ENCODE results near the gene PHLPP1. TPM values are rescaled to one million over a fixed set of nuclear protein-coding genes. Genes with fewer than 3 reads are reported as not detected.

PHLPP1 gene
- total and polyA plus RNA-seq, 4 experiments from 2014 or later, result 0.36 to 7.8 (median 6.3) TPM; not detected in 1

DNA sequence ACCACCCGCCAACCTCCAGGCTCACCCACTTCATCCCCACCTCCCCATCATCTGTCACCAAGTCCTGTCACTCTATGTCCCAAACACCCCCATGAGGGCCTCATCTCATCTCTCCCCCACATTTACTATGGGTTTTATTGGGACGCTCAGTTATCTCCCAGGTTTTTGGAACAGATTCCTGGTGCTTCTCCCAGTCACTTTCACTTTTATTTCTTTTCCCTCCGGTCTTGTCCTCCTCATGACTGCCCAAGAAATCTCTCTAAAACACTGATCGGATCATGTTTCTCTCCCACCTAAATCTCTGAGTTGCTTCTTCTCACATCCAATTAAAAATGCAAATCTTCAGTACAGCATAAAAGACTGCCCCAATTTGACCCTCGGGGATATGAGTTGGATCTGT is 273.1 kb downstream of the PHLPP1 start:
- DNase-seq, result no peak
- Histone ChIP-seq H3K27me3 (ENCODE audit: insufficient read depth, low read length) (no peaks in the 10 kb centered on the region), H3K9me3 (ENCODE audit: control insufficient read depth in 1 of 2, low read length in 2 of 2) (no peaks in the 10 kb centered on the region), H3K27ac (ENCODE audit: low read depth, low read length) (no peak overlapping the region), H3K4me1 (ENCODE audit: insufficient read depth, low read length) (no peaks in the 10 kb centered on the region), H3K4me3 (ENCODE audit: low read length in 2 of 2) (no peak overlapping the region), H3K36me3 (ENCODE audit: insufficient read depth, low read length) (no peaks in the 10 kb centered on the region)
- Mint-ChIP-seq H3K27me3 (peaks cover 3 to 9% of the 10 kb centered on the region in 2 donors), H3K4me1 (no peaks in the 10 kb centered on the region), H3K9me3 (no peaks in the 10 kb centered on the region), H3K36me3 (no peaks in the 10 kb centered on the region), H3K4me3 (no peak overlapping the region), H3K27ac (peak overlapping the region in 1 of 7 donors; percentile 12)
- intact Hi-C loops (cut with micrococcal nuclease), result no loop called here
- CTCF ChIA-PET (ENCODE audit: partially characterized antibody), result no interaction called here
- POLR2A ChIA-PET (ENCODE audit: partially characterized antibody), result no interaction called here

- no peaks in the 10 kb centered on the region for H3K36me3 Mint-ChIP-seq
- POLR2A ChIA-PET (ENCODE audit: partially characterized antibody), result no interaction called here
- H3K27me3 Mint-ChIP-seq, result peaks cover 8 to 9% of the 10 kb centered on the region in 2 donors
- CTCF ChIA-PET (ENCODE audit: partially characterized antibody), result no interaction called here
- no peak for DNase-seq
- no peaks in the 10 kb centered on the region for H3K27me3 ChIP-seq (ENCODE audit: insufficient read depth, low read length)
- intact Hi-C loops (cut with micrococcal nuclease), result no loop called here
- H3K9me3 Mint-ChIP-seq, result no peaks in the 10 kb centered on the region
- no peaks in the 10 kb centered on the region for H3K9me3 ChIP-seq (ENCODE audit: control insufficient read depth in 1 of 2, low read length in 2 of 2)
- H3K36me3 ChIP-seq (ENCODE audit: insufficient read depth, low read length), result no peaks in the 10 kb centered on the region
- peak overlapping the region in 1 of 7 donors; percentile 31 for H3K27ac Mint-ChIP-seq
- H3K27ac ChIP-seq (ENCODE audit: low read depth, low read length), result no peak overlapping the region
- H3K4me3 Mint-ChIP-seq, result no peak overlapping the region
- no peaks in the 10 kb centered on the region for H3K4me1 ChIP-seq (ENCODE audit: insufficient read depth, low read length)
- H3K4me3 ChIP-seq (ENCODE audit: low read length in 2 of 2), result no peak overlapping the region
- no peaks in the 10 kb centered on the region for H3K4me1 Mint-ChIP-seq
Measured at GRCh38 chr18:62989195-62989594, 273.9 kb downstream of the PHLPP1 start.

GRCh38 chr18:62990653-62991052 is 275.3 kb downstream of the PHLPP1 start:
- Histone ChIP-seq H3K27ac (ENCODE audit: low read depth, low read length) (no peak overlapping the region), H3K9me3 (ENCODE audit: control insufficient read depth in 1 of 2, low read length in 2 of 2) (no peaks in the 10 kb centered on the region), H3K27me3 (ENCODE audit: insufficient read depth, low read length) (no peaks in the 10 kb centered on the region), H3K4me1 (ENCODE audit: insufficient read depth, low read length) (no peaks in the 10 kb centered on the region), H3K36me3 (ENCODE audit: insufficient read depth, low read length) (no peaks in the 10 kb centered on the region), H3K4me3 (ENCODE audit: low read length in 2 of 2) (no peak overlapping the region)
- no peak overlapping the region for H3K4me3 Mint-ChIP-seq
- intact Hi-C loops (cut with micrococcal nuclease), result no loop called here
- ChIA-PET CTCF (ENCODE audit: partially characterized antibody) (interaction anchor here (0.7 kb wide), 1 partner anchor 354 kb away, joined by 3 read pairs; no protein-coding TSS in a partner anchor), POLR2A (ENCODE audit: partially characterized antibody) (no interaction called here)
- no peaks in the 10 kb centered on the region for H3K4me1 Mint-ChIP-seq
- H3K36me3 Mint-ChIP-seq, result no peaks in the 10 kb centered on the region
- H3K27me3 Mint-ChIP-seq, result peaks cover 11% of the 10 kb centered on the region in 2 donors
- H3K9me3 Mint-ChIP-seq, result no peaks in the 10 kb centered on the region
- no peak for DNase-seq
- no peak overlapping the region for H3K27ac Mint-ChIP-seq

DNA sequence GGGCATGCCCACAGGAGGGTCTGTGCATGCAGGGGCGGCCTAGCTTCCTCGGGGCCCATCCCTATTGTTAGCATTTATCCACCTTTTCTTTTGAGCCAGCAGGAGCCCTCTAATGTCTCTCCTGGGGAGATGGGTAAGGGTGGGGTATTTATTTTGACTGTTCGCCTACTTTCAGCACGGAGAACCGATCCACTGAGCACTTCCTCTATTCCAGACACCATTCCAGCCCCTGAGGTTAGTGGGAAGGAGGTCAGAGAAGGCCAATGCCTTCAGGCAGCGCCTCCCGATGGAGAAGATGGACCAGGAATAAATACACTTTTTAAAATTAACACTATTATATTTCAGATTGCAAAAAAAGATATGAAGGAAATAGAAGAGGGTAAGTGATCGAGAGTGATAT is 276.0 kb downstream of the PHLPP1 start:
- CTCF ChIA-PET (ENCODE audit: partially characterized antibody), result no interaction called here
- Mint-ChIP-seq H3K4me3 (no peak overlapping the region), H3K9me3 (no peaks in the 10 kb centered on the region), H3K4me1 (no peaks in the 10 kb centered on the region), H3K27ac (peak overlapping the region in 1 of 7 donors; percentile 38), H3K27me3 (peaks cover 11 to 13% of the 10 kb centered on the region in 2 donors), H3K36me3 (no peaks in the 10 kb centered on the region)
- Histone ChIP-seq H3K4me1 (ENCODE audit: insufficient read depth, low read length) (no peaks in the 10 kb centered on the region), H3K36me3 (ENCODE audit: insufficient read depth, low read length) (no peaks in the 10 kb centered on the region), H3K4me3 (ENCODE audit: low read length in 2 of 2) (no peak overlapping the region), H3K9me3 (ENCODE audit: control insufficient read depth in 1 of 2, low read length in 2 of 2) (no peaks in the 10 kb centered on the region), H3K27ac (ENCODE audit: low read depth, low read length) (no peak overlapping the region), H3K27me3 (ENCODE audit: insufficient read depth, low read length) (no peaks in the 10 kb centered on the region)
- POLR2A ChIA-PET (ENCODE audit: partially characterized antibody), result no interaction called here
- DNase-seq, result no peak
- intact Hi-C loops (cut with micrococcal nuclease), result no loop called here

- H3K4me3 Mint-ChIP-seq, result no peak overlapping the region
- ChIA-PET POLR2A (ENCODE audit: partially characterized antibody) (no interaction called here), CTCF (ENCODE audit: partially characterized antibody) (no interaction called here)
- H3K9me3 ChIP-seq (ENCODE audit: control insufficient read depth in 1 of 2, low read length in 2 of 2), result no peaks in the 10 kb centered on the region
- DNase-seq, result no peak
- H3K27ac Mint-ChIP-seq, result no peak overlapping the region
- intact Hi-C loops (cut with micrococcal nuclease), result no loop called here
- no peaks in the 10 kb centered on the region for H3K36me3 Mint-ChIP-seq
- no peak overlapping the region for H3K27ac ChIP-seq (ENCODE audit: low read depth, low read length)
- H3K9me3 Mint-ChIP-seq, result no peaks in the 10 kb centered on the region
- no peaks in the 10 kb centered on the region for H3K36me3 ChIP-seq (ENCODE audit: insufficient read depth, low read length)
- H3K27me3 ChIP-seq (ENCODE audit: insufficient read depth, low read length), result no peaks in the 10 kb centered on the region
- no peak overlapping the region for H3K4me3 ChIP-seq (ENCODE audit: low read length in 2 of 2)
- H3K4me1 Mint-ChIP-seq, result no peaks in the 10 kb centered on the region
- peaks cover 11 to 13% of the 10 kb centered on the region in 2 donors for H3K27me3 Mint-ChIP-seq
- no peaks in the 10 kb centered on the region for H3K4me1 ChIP-seq (ENCODE audit: insufficient read depth, low read length)
Measured at GRCh38 chr18:62991959-62992358, 276.6 kb downstream of the PHLPP1 start.

- Mint-ChIP-seq H3K36me3 (no peaks in the 10 kb centered on the region), H3K4me3 (no peak overlapping the region), H3K4me1 (no peaks in the 10 kb centered on the region), H3K27ac (no peak overlapping the region), H3K9me3 (no peaks in the 10 kb centered on the region), H3K27me3 (peaks cover 11 to 13% of the 10 kb centered on the region in 2 donors)
- Histone ChIP-seq H3K4me3 (ENCODE audit: low read length in 2 of 2) (no peak overlapping the region), H3K27ac (ENCODE audit: low read depth, low read length) (no peak overlapping the region), H3K4me1 (ENCODE audit: insufficient read depth, low read length) (no peaks in the 10 kb centered on the region), H3K36me3 (ENCODE audit: insufficient read depth, low read length) (no peaks in the 10 kb centered on the region), H3K9me3 (ENCODE audit: control insufficient read depth in 1 of 2, low read length in 2 of 2) (no peaks in the 10 kb centered on the region), H3K27me3 (ENCODE audit: insufficient read depth, low read length) (no peaks in the 10 kb centered on the region)
- ChIA-PET CTCF (ENCODE audit: partially characterized antibody) (no interaction called here), POLR2A (ENCODE audit: partially characterized antibody) (no interaction called here)
- intact Hi-C loops (cut with micrococcal nuclease), result no loop called here
- no peak for DNase-seq
Measured at GRCh38 chr18:62992877-62993365, 277.6 kb downstream of the PHLPP1 start.

- POLR2A ChIA-PET (ENCODE audit: partially characterized antibody), result no interaction called here
- no peak overlapping the region for H3K4me3 Mint-ChIP-seq
- no peaks in the 10 kb centered on the region for H3K9me3 ChIP-seq (ENCODE audit: control insufficient read depth in 1 of 2, low read length in 2 of 2)
- no peak overlapping the region for H3K27ac ChIP-seq (ENCODE audit: low read depth, low read length)
- no peak overlapping the region for H3K4me3 ChIP-seq (ENCODE audit: low read length in 2 of 2)
- CTCF ChIA-PET (ENCODE audit: partially characterized antibody), result no interaction called here
- H3K4me1 Mint-ChIP-seq, result no peaks in the 10 kb centered on the region
- no peak for DNase-seq
- intact Hi-C loops (cut with micrococcal nuclease), result no loop called here
- no peaks in the 10 kb centered on the region for H3K4me1 ChIP-seq (ENCODE audit: insufficient read depth, low read length)
- peaks cover 16 to 17% of the 10 kb centered on the region in 2 donors for H3K27me3 Mint-ChIP-seq
- no peak overlapping the region for H3K27ac Mint-ChIP-seq
- no peaks in the 10 kb centered on the region for H3K36me3 ChIP-seq (ENCODE audit: insufficient read depth, low read length)
- H3K27me3 ChIP-seq (ENCODE audit: insufficient read depth, low read length), result no peaks in the 10 kb centered on the region
- H3K9me3 Mint-ChIP-seq, result no peaks in the 10 kb centered on the region
- no peaks in the 10 kb centered on the region for H3K36me3 Mint-ChIP-seq
Measured at GRCh38 chr18:62996566-62996965, 281.2 kb downstream of the PHLPP1 start.

DNA sequence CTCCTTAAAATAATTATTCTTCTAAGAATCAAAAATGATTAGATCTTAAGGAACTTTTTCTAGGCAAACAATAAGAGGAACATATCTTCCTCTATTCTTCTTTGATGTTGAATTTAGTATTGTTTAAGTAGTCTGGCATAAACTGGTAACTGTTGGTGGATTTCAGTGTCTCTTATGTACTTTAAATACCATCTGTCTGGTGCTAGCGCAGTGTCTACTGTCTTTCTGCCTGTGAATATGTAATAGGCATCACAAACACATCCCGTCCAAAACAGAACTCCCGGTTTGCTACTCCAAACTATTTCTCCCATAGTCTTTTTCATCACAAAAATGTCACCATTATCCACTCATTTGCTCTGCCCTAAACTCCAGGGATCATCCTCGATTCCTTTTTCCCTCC is 281.7 kb downstream of the PHLPP1 start:
- ChIA-PET CTCF (ENCODE audit: partially characterized antibody) (no interaction called here), POLR2A (ENCODE audit: partially characterized antibody) (no interaction called here)
- Histone ChIP-seq H3K4me1 (ENCODE audit: insufficient read depth, low read length) (no peaks in the 10 kb centered on the region), H3K4me3 (ENCODE audit: low read length in 2 of 2) (no peak overlapping the region), H3K27me3 (ENCODE audit: insufficient read depth, low read length) (no peaks in the 10 kb centered on the region), H3K9me3 (ENCODE audit: control insufficient read depth in 1 of 2, low read length in 2 of 2) (no peaks in the 10 kb centered on the region), H3K27ac (ENCODE audit: low read depth, low read length) (no peak overlapping the region), H3K36me3 (ENCODE audit: insufficient read depth, low read length) (no peaks in the 10 kb centered on the region)
- H3K4me1 Mint-ChIP-seq, result no peaks in the 10 kb centered on the region
- no peaks in the 10 kb centered on the region for H3K36me3 Mint-ChIP-seq
- intact Hi-C loops (cut with micrococcal nuclease), result no loop called here
- DNase-seq, result no peak
- no peaks in the 10 kb centered on the region for H3K9me3 Mint-ChIP-seq
- peaks cover 15 to 16% of the 10 kb centered on the region in 2 donors for H3K27me3 Mint-ChIP-seq
- H3K27ac Mint-ChIP-seq, result no peak overlapping the region
- H3K4me3 Mint-ChIP-seq, result no peak overlapping the region
